SHP77 treated with DMSO at 0.1 percent for 48 hours (cell line): ENCODE measurements around the gene PRR20B.
"Not testable (repeated sequence)": the region's sequence is repeated elsewhere in the genome, so short reads cannot be mapped to it uniquely, and the experiment has no call there.

Experiments
- DNase-seq: peaks from one replicate; lab custom pipeline; 2025; lab: John Stamatoyannopoulos, UW

The PRR20B gene

GRCh38 chr13:57147188-57147587 lies at the start of gene PRR20B:
TSS of gene PRR20B (plus strand) at chr13:57147488. CDS start at chr13:57147875, 387 bp downstream.
- DNase-seq, result not testable (repeated sequence)

GRCh38 chr13:57114945-57115344 lies 32.3 kb upstream of the PRR20B start:
- no peak for DNase-seq

GRCh38 chr13:57123681-57124080 lies 23.6 kb upstream of the PRR20B start:
- DNase-seq, result no peak

- no peak for DNase-seq
These were observed 18.4 kb upstream of the PRR20B start for GRCh38 chr13:57128909-57129308.

- no peak for DNase-seq
These were observed 11.2 kb upstream of the PRR20B start for GRCh38 chr13:57136093-57136492.

GRCh38 chr13:57137585-57137984 lies 9.7 kb upstream of the PRR20B start:
- DNase-seq, result no peak

- no peak for DNase-seq
These were observed 8.3 kb upstream of the PRR20B start for GRCh38 chr13:57138988-57139387.

GRCh38 chr13:57139781-57140180 lies 7.5 kb upstream of the PRR20B start:
- DNase-seq, result not testable (repeated sequence)

GRCh38 chr13:57140235-57140968 lies 6.9 kb upstream of the PRR20B start, which contains the start of gene PRR20A:
TSS of gene PRR20A (plus strand) at chr13:57140918. CDS start at chr13:57141305, 387 bp downstream.
- DNase-seq, result not testable (repeated sequence)

- DNase-seq, result not testable (repeated sequence)
These were observed 818 bp downstream of the PRR20B start for GRCh38 chr13:57148106-57148505.

GRCh38 chr13:57153761-57154160 lies 6.5 kb downstream of the PRR20B start, which contains the start of gene PRR20C:
TSS of gene PRR20C (plus strand) at chr13:57154061. CDS start at chr13:57154448, 387 bp downstream.
- not testable (repeated sequence) for DNase-seq

- DNase-seq, result not testable (repeated sequence)
These were observed 13.0 kb downstream of the PRR20B start, which contains the start of gene PRR20D for GRCh38 chr13:57160332-57160731. TSS of gene PRR20D (plus strand) at chr13:57160632. CDS start at chr13:57161019, 387 bp downstream.

- DNase-seq, result not testable (repeated sequence)
These were observed 19.6 kb downstream of the PRR20B start, which contains the start of gene PRR20E for GRCh38 chr13:57166897-57167296. TSS of gene PRR20E (plus strand) at chr13:57167197. CDS start at chr13:57167584, 387 bp downstream.

GRCh38 chr13:57191667-57192066 lies 44.4 kb downstream of the PRR20B start:
- DNase-seq, result no peak
